Hepatocyte (in vitro differentiated cells): ENCODE results near the gene HDAC11. TPM values are rescaled to one million over a fixed set of nuclear protein-coding genes. Genes with fewer than 3 reads are reported as not detected.

Experiments used
- DNase-seq: peaks from one replicate; pipeline ENCODE4 v3.0.0-alpha.2; 2016; ENCODE audit warnings: low spot score
- H2AFZ ChIP-seq: fragments of 200-600 bp; sonication (generic); 2 replicates; pipeline ENCODE4 v1.6.0; 2016; ENCODE audit warnings: antibody characterized with exemption, mild to moderate bottlenecking
- H3K27ac ChIP-seq: fragments of 200-600 bp; sonication (generic); 2 replicates; pipeline ENCODE4 v1.5.1; 2016; ENCODE audit warnings: mild to moderate bottlenecking
- H3K27me3 ChIP-seq: fragments of 200-600 bp; sonication (generic); 2 replicates; pipeline ENCODE4 v1.6.1; 2016
- H3K36me3 ChIP-seq: fragments of 200-600 bp; sonication (generic); replicated peaks from 2 replicates; pipeline ENCODE4 v1.5.1; 2016; ENCODE audit warnings: low read depth; ENCODE audit not compliant: insufficient read depth
- H3K4me1 ChIP-seq: fragments of 200-600 bp; sonication (generic); 2 replicates; pipeline ENCODE4 v1.5.1; 2016; ENCODE audit warnings: mild to moderate bottlenecking, moderate library complexity; ENCODE audit not compliant: insufficient read depth
- H3K4me2 ChIP-seq: fragments of 200-600 bp; sonication (generic); 2 replicates; pipeline ENCODE4 v1.6.0; 2016
- H3K4me3 ChIP-seq: fragments of 200-600 bp; sonication (generic); 2 replicates; pipeline ENCODE4 v1.5.1; 2016; ENCODE audit warnings: mild to moderate bottlenecking
- H3K79me2 ChIP-seq: fragments of 200-600 bp; sonication (generic); 2 replicates; pipeline ENCODE4 v1.6.0; 2017; ENCODE audit warnings: mild to moderate bottlenecking
- H3K9me2 ChIP-seq: fragments of 200-600 bp; sonication (generic); replicated peaks from 2 replicates; pipeline ENCODE4 v1.6.0; 2017; ENCODE audit warnings: mild to moderate bottlenecking; ENCODE audit not compliant: insufficient read depth
- H3K9me3 ChIP-seq: fragments of 200-600 bp; sonication (generic); 2 replicates; pipeline ENCODE4 v1.5.1; 2016; ENCODE audit warnings: low read depth, mild to moderate bottlenecking
- H4K20me1 ChIP-seq: fragments of 200-600 bp; sonication (generic); 2 replicates; pipeline ENCODE4 v1.6.0; 2016; ENCODE audit warnings: mild to moderate bottlenecking; ENCODE audit not compliant: insufficient read depth, poor library complexity, severe bottlenecking
- CTCF ChIP-seq: fragments of 200-600 bp; sonication (generic); IDR thresholded peaks from 2 replicates; pipeline ENCODE4 v1.5.1; 2016; ENCODE audit warnings: antibody characterized with exemption, mild to moderate bottlenecking; ENCODE audit not compliant: poor library complexity
- EZH2 ChIP-seq: fragments of 200-600 bp; sonication (generic); IDR thresholded peaks from 2 replicates; pipeline ENCODE4 v1.6.1; 2016; ENCODE audit warnings: antibody characterized with exemption, mild to moderate bottlenecking, borderline replicate concordance
- EZH2phosphoT487 ChIP-seq: fragments of 200-600 bp; sonication (generic); IDR thresholded peaks from one replicate; pipeline ENCODE4 v1.6.1; 2018; ENCODE audit warnings: antibody characterized with exemption, mild to moderate bottlenecking, low read depth, moderate library complexity; ENCODE audit not compliant: unreplicated experiment, severe bottlenecking
- WGBS: methylation state at CpG from one replicate; pipeline ENCODE4 v1.1.6; 2016; ENCODE audit warnings: low lambda C conversion rate; ENCODE audit errors: missing lambda C conversion rate; 5-methylcytosine and 5-hydroxymethylcytosine counted together
- polyA plus RNA-seq: library from polyadenylated mRNA; unstranded; fragments of >200 nt; fragmentation: Nextera tagmentation; extraction: Ambion mirVana; gene quantifications from 2 replicates; pipeline ENCODE4 v1.2.1, GENCODE V29; 2016
- total RNA-seq: library from RNA; depleted of rRNA; stranded (reverse); fragments of >200 nt; gene quantifications from 2 replicates; pipeline ENCODE4 v1.2.3, GENCODE V29; 2014

HDAC11 gene
- total and polyA plus RNA-seq, 2 experiments from 2014 or later = 8.4 to 12.3 TPM

GRCh38 chr3:13493867-13494441 lies 13.8 kb downstream of the HDAC11 start:
- Histone ChIP-seq H3K4me2 (no peak overlapping the region), H3K36me3 (no peaks in the 10 kb centered on the region), H3K4me1 (no peaks in the 10 kb centered on the region), H4K20me1 (no peaks in the 10 kb centered on the region), H3K9me2 (no peaks in the 10 kb centered on the region), H3K27ac (no peak overlapping the region), H3K79me2 (no peaks in the 10 kb centered on the region), H3K9me3 (no peaks in the 10 kb centered on the region), H3K27me3 (no peaks in the 10 kb centered on the region), H2AFZ (no peak overlapping the region), H3K4me3 (no peak overlapping the region)
- DNase-seq = no peak
- no peak for TF ChIP-seq EZH2
- TF ChIP-seq EZH2phosphoT487 = no peak
- no peak for TF ChIP-seq CTCF
- 88% methylated on average over 15 of the region's 15 CpGs for WGBS

- no peaks in the 10 kb centered on the region for H3K79me2 ChIP-seq
- no peaks in the 10 kb centered on the region for H4K20me1 ChIP-seq
- no peak overlapping the region for H2AFZ ChIP-seq
- H3K4me2 ChIP-seq = no peak overlapping the region
- H3K4me3 ChIP-seq = no peak overlapping the region
- TF ChIP-seq EZH2 (no peak), EZH2phosphoT487 (no peak), CTCF (peak; percentile 43)
- no peaks in the 10 kb centered on the region for H3K4me1 ChIP-seq
- no peaks in the 10 kb centered on the region for H3K9me2 ChIP-seq
- no peaks in the 10 kb centered on the region for H3K27me3 ChIP-seq
- WGBS = 71% methylated on average over 10 of the region's 11 CpGs
- no peak overlapping the region for H3K27ac ChIP-seq
- H3K9me3 ChIP-seq = no peaks in the 10 kb centered on the region
- DNase-seq = no peak
- no peaks in the 10 kb centered on the region for H3K36me3 ChIP-seq
These were observed 14.6 kb downstream of the HDAC11 start for GRCh38 chr3:13494463-13495350.

- no peaks in the 10 kb centered on the region for H3K9me2 ChIP-seq
- H3K79me2 ChIP-seq = no peaks in the 10 kb centered on the region
- TF ChIP-seq CTCF (no peak), EZH2 (no peak), EZH2phosphoT487 (no peak)
- H3K4me2 ChIP-seq = no peak overlapping the region
- no peaks in the 10 kb centered on the region for H3K4me1 ChIP-seq
- no peak overlapping the region for H3K4me3 ChIP-seq
- 93% methylated on average over 3 of the region's 3 CpGs for WGBS
- H2AFZ ChIP-seq = no peak overlapping the region
- no peaks in the 10 kb centered on the region for H3K36me3 ChIP-seq
- no peaks in the 10 kb centered on the region for H3K9me3 ChIP-seq
- H3K27ac ChIP-seq = no peak overlapping the region
- DNase-seq = no peak
- no peaks in the 10 kb centered on the region for H3K27me3 ChIP-seq
- H4K20me1 ChIP-seq = no peaks in the 10 kb centered on the region
These were observed 15.3 kb downstream of the HDAC11 start for GRCh38 chr3:13495351-13495813.
